K562 (cell line): Measurements from ENCODE around the gene HS3ST3A1. TPM values are rescaled to one million over a fixed set of nuclear protein-coding genes. Genes with fewer than 3 reads are reported as not detected.

Experiments
- ATAC-seq: fragments of 200-7000 bp; cut with Tn5 transposase; 3 replicates; pipeline ENCODE4 v1.9.1; 2020; ENCODE audit warnings: moderate library complexity
- BruUV-seq: library from RNA; stranded (reverse); fragments of 400-500 nt; replicated peaks from 2 replicates; lab custom pipeline; 2021; lab: Mats Ljungman, UMichigan
- CTCF ChIA-PET: fragments of 300-600 bp; formaldehyde crosslinking; extraction: SDS; loops from one replicate; lab custom pipeline; 2021; ENCODE audit warnings: low intra/inter-chr PET ratio; lab: Yijun Ruan, JAX
- POLR2A ChIA-PET: fragments of 300-600, 350-650 bp; sonication (Branson Sonifier 250); formaldehyde crosslinking; extraction: SDS; loops from one replicate; lab custom pipeline; 2021; ENCODE audit warnings: antibody characterized with exemption, inconsistent platforms; lab: Yijun Ruan, JAX
- DNase-seq, 4 experiments: peaks; one replicate each; pipeline versions ENCODE4 v3.0.0 to v3.0.0-alpha.2; 2011 to 2018; ENCODE audit warnings: low spot score in 3 of 4, mixed read lengths in 3 of 4; ENCODE audit errors: extremely low read depth in 1 of 4
- FAIRE-seq: peaks from 2 replicates; lab custom pipeline; 2011; peaks lifted over from hg19 to GRCh38; lab: Jason Lieb, UNC
- H2AFZ ChIP-seq: 2 replicates; pipeline ENCODE4 v1.6.0; 2011; ENCODE audit warnings: low read depth, low read length, control low read depth, inconsistent platforms
- H3K27ac ChIP-seq: fragments of 200-600 bp; 3 replicates; pipeline ENCODE4 v1.8.0; 2011; ENCODE audit warnings: low read depth, mild to moderate bottlenecking, control low read depth, inconsistent platforms, low read length, moderate library complexity, mixed read lengths; ENCODE audit errors: extremely low read depth
- H3K27me3 ChIP-seq, 2 experiments: fragments of 300-600 bp in 1 of 2; 2 replicates in 1 of 2; 3 replicates in 1 of 2; pipeline versions ENCODE4 v1.6.0 to v1.8.0; 2011; ENCODE audit warnings: inconsistent platforms in 2 of 2, low read length in 2 of 2, mild to moderate bottlenecking in 1 of 2, mixed read lengths in 1 of 2, moderate library complexity in 1 of 2; ENCODE audit not compliant: control insufficient read depth in 2 of 2, insufficient read depth in 2 of 2
- H3K36me3 ChIP-seq: fragments of 300-600 bp; 3 replicates; pipeline ENCODE4 v1.8.0; 2011; ENCODE audit warnings: mild to moderate bottlenecking, low read length, inconsistent platforms; ENCODE audit not compliant: control insufficient read depth, insufficient read depth
- H3K4me1 ChIP-seq, 2 experiments: fragments of 200-600 bp in 1 of 2; replicated peaks in 1 of 2; 2 replicates in 1 of 2; 3 replicates in 1 of 2; pipeline versions ENCODE4 v1.5.1 to v1.8.0; 2011; ENCODE audit warnings: inconsistent platforms in 2 of 2, low read length in 2 of 2, mild to moderate bottlenecking in 1 of 2, mixed read lengths in 1 of 2, moderate library complexity in 1 of 2; ENCODE audit not compliant: control insufficient read depth in 2 of 2, insufficient read depth in 2 of 2
- H3K4me2 ChIP-seq: 2 replicates; pipeline ENCODE4 v1.6.1; 2011; ENCODE audit warnings: low read length, control low read depth, inconsistent platforms, mixed read lengths; ENCODE audit not compliant: insufficient read depth
- H3K4me3 ChIP-seq: fragments of 200-600 bp; sonication (generic), shearing (Covaris generic); 2 replicates; pipeline ENCODE4 v1.5.1; 2016; ENCODE audit warnings: control low read depth, inconsistent platforms
- H3K79me2 ChIP-seq: fragments of 200-600 bp; 3 replicates; pipeline ENCODE4 v1.8.0; 2011; ENCODE audit warnings: low read length, inconsistent platforms; ENCODE audit not compliant: control insufficient read depth, insufficient read depth
- H3K9ac ChIP-seq, 2 experiments: 2 replicates each; pipeline versions ENCODE4 v1.6.0 to v1.6.1; 2011; ENCODE audit warnings: low read depth in 2 of 2, low read length in 2 of 2, control low read depth in 1 of 2, inconsistent platforms in 1 of 2, mild to moderate bottlenecking in 1 of 2, mixed read lengths in 1 of 2; ENCODE audit not compliant: insufficient read depth in 1 of 2
- H3K9me1 ChIP-seq: one replicate; pipeline ENCODE4 v1.6.0; 2011; ENCODE audit warnings: inconsistent platforms, mild to moderate bottlenecking, low read length, moderate library complexity; ENCODE audit not compliant: control insufficient read depth, insufficient read depth
- H3K9me3 ChIP-seq: replicated peaks from 2 replicates; pipeline ENCODE4 v1.5.1; 2011; ENCODE audit warnings: low read depth, low read length, inconsistent platforms; ENCODE audit not compliant: control insufficient read depth, insufficient read depth
- H4K20me1 ChIP-seq: replicated peaks from 2 replicates; pipeline ENCODE4 v1.6.1; 2011; ENCODE audit warnings: low read length, inconsistent platforms, mixed read lengths; ENCODE audit not compliant: control insufficient read depth, insufficient read depth
- CEBPG ChIP-seq, 3 experiments: fragments of 200-800 bp in 1 of 3; sonication (Bioruptor generic) in 1 of 3; sonication (generic) in 1 of 3; formaldehyde crosslinking in 1 of 3; IDR thresholded peaks in 2 of 3; conservative IDR thresholded peaks in 1 of 3; 2 replicates each; pipeline versions ENCODE4 v1.6.1 to v1.8.0; 2016 to 2022; ENCODE audit warnings: missing compliant biosample characterization in 2 of 3, missing genetic modification characterization in 2 of 3, mild to moderate bottlenecking in 1 of 3, missing genetic modification reagents in 1 of 3
- HEY1 ChIP-seq: fragments of 250-450 bp; sonication (Bioruptor Pico); IDR thresholded peaks from 2 replicates; pipeline ENCODE4 v1.5.0; 2020; ENCODE audit warnings: mild to moderate bottlenecking, moderate library complexity, borderline replicate concordance
- HMBOX1 ChIP-seq: sonication (generic); IDR thresholded peaks from 2 replicates; pipeline ENCODE4 v1.6.1; 2016
- HMG20A ChIP-seq: fragments of 450-650 bp; formaldehyde crosslinking; conservative IDR thresholded peaks from 2 replicates; pipeline ENCODE4 v1.4.0; 2020; ENCODE audit warnings: mild to moderate bottlenecking, mixed read lengths
- HNRNPK ChIP-seq: fragments of 200-400 bp; formaldehyde crosslinking; IDR thresholded peaks from one replicate; pipeline ENCODE4 v1.6.1; 2018; ENCODE audit warnings: mild to moderate bottlenecking, low read depth, low read length; ENCODE audit not compliant: poor library complexity, severe bottlenecking
- HOXB6 ChIP-seq: fragments of 250-450 bp; sonication (Bioruptor Pico); IDR thresholded peaks from 2 replicates; pipeline ENCODE4 v1.5.1; 2022; ENCODE audit warnings: mild to moderate bottlenecking, borderline replicate concordance
- MLX ChIP-seq, 2 experiments: fragments of 450-650 bp in 1 of 2; sonication (generic) in 1 of 2; formaldehyde crosslinking; conservative IDR thresholded peaks; 2 replicates each; pipeline versions ENCODE4 v1.4.0 to v1.8.1; 2020 to 2022; ENCODE audit warnings: mild to moderate bottlenecking in 1 of 2, missing genetic modification reagents in 1 of 2
- NBN ChIP-seq: fragments of 450-650 bp; IDR thresholded peaks from 2 replicates; pipeline ENCODE4 v1.6.1; 2016; ENCODE audit warnings: low read depth, mild to moderate bottlenecking
- POLR2B ChIP-seq: fragments of 450-650 bp; IDR thresholded peaks from 2 replicates; pipeline ENCODE4 v1.6.1; 2018; ENCODE audit warnings: low read depth; ENCODE audit not compliant: partially characterized antibody
- ZNF253 ChIP-seq: fragments of 250-450 bp; sonication (Bioruptor Pico); conservative IDR thresholded peaks from 2 replicates; pipeline ENCODE4 v1.6.1; 2021; ENCODE audit warnings: mild to moderate bottlenecking
- ZNF3 ChIP-seq: fragments of 250-450 bp; sonication (Bioruptor Pico); IDR thresholded peaks from 2 replicates; pipeline ENCODE4 v1.5.0; 2021; ENCODE audit warnings: mild to moderate bottlenecking, moderate library complexity
- ZNF644 ChIP-seq: fragments of 200-800 bp; sonication (Bioruptor generic); IDR thresholded peaks from 2 replicates; pipeline ENCODE4 v1.6.1; 2016; ENCODE audit warnings: low read depth, missing genetic modification characterization, missing compliant biosample characterization
- whole genome bisulfite sequencing: fragments of 100-300 bp; shearing (Covaris generic); methylation state at CpG from one replicate; pipeline ENCODE4 v1.1.6; 2016; ENCODE audit warnings: low coverage, mixed read lengths; ENCODE audit not compliant: insufficient coverage; ENCODE audit errors: missing lambda C conversion rate; 5-methylcytosine and 5-hydroxymethylcytosine counted together
- in situ Hi-C: fragments of 300-500 bp; cut with MboI; formaldehyde crosslinking; loops from 4 replicates; pipeline ENCODE4 v1.15.0; 2018; ENCODE audit warnings: inconsistent platforms, mixed read lengths
- intact Hi-C: fragments of 100-400 bp; cut with micrococcal nuclease; formaldehyde crosslinking; loops from 2 replicates; pipeline ENCODE4 v1.14.2; 2022
- polyA plus RNA-seq, 8 experiments: library from polyadenylated mRNA; depleted of rRNA in 4 of 8; stranded (reverse) in 5 of 8; unstranded in 3 of 8; fragments of >200 nt; fragmentation: Nextera tagmentation in 2 of 8; fragmentation: Illumina TruSeq in 1 of 8; extraction: Ambion mirVana in 2 of 8; extraction: Trizol in 1 of 8; gene quantifications; 2 replicates each; pipeline versions ENCODE4 v1.2.1 to v1.2.3, GENCODE V29; 2011 to 2014; ENCODE audit warnings: inconsistent platforms in 1 of 8, missing spikeins in 1 of 8
- total RNA-seq, 7 experiments: library from RNA; depleted of rRNA in 6 of 7; stranded (reverse); fragments of >200 nt in 6 of 7; fragmentation: Illumina TruSeq in 2 of 7; extraction: Trizol in 2 of 7; gene quantifications; 2 replicates each; pipeline versions ENCODE4 v1.2.1 to v1.2.3, GENCODE V29; 2011 to 2021; ENCODE audit warnings: low replicate concordance in 1 of 7

Gene HS3ST3A1
- total and polyA plus RNA-seq, 9 of the 15 experiments (the other 6 are each of a cell fraction or from before 2014, with no cell fraction given): 0.25 to 14.8 (median 2.3) TPM

DNA sequence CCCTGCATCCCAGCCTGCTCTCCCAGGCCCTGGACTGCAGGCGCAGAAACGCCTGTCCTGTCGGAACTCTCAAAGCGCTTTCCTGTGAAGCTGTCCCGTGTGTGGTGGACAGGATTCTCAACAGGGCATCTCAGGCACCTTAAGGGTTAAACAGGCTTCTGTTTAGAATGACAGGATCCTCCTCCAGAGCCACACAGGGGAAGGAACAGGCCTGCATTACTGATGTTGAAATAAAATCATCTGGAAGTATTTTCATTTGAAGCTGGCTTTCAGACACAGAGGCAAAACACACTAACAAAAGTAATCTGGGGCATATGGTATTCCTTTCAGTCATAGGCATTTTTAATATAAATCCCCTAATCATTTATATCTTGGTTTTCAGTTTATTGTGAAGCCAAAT is 7.4 kb downstream of the HS3ST3A1 start:
- no peak for DNase-seq
- CTCF ChIA-PET: no interaction called here
- Histone ChIP-seq H3K36me3 (peaks cover 17% of the 10 kb centered on the region; the same call in 1 of the 3 replicates), H3K9me1 (no peaks in the 10 kb centered on the region), H4K20me1 (no peaks in the 10 kb centered on the region), H3K4me2 (no peak overlapping the region), H3K4me3 (no peak overlapping the region), H3K9me3 (no peaks in the 10 kb centered on the region), H3K27me3 (no peaks in the 10 kb centered on the region), H3K79me2 (peaks cover 96% of the 10 kb centered on the region), H3K4me1 (peaks cover 0 to 32% of the 10 kb centered on the region in 2 experiments; a peak in 2 of 5 replicates), H2AFZ (no peak overlapping the region), H3K9ac (peak overlapping the region in 1 of 2 experiments; percentile 55; a peak in 1 of 4 replicates), H3K27ac (peak overlapping the region; percentile 30; the same call in 2 of the 3 replicates)
- no TSS peak for BruUV-seq
- no peak for FAIRE-seq
- POLR2A ChIA-PET: no interaction called here
- in situ Hi-C loops: no loop called here
- WGBS: 96% methylated on average over 4 of the region's 5 CpGs
- no peak for ATAC-seq
- TF ChIP-seq HEY1 (CRISPR knock-in tag) (no peak), HMBOX1 (no peak), MLX (CRISPR knock-in tag; conservative IDR thresholded peaks at IDR 0.05) (no peak), ZNF3 (no peak), POLR2B (no peak), CEBPG (CRISPR knock-in tag; IDR thresholded peaks at IDR 0.05) (no peak), CEBPG (tag; conservative IDR thresholded peaks at IDR 0.05 in 1 of 2, IDR thresholded peaks at IDR 0.05 in 1 of 2) (no peak), ZNF644 (no peak), NBN (no peak), HOXB6 (CRISPR knock-in tag) (no peak), HMG20A (CRISPR knock-in tag) (no peak), ZNF253 (no peak), HNRNPK (no peak)
- intact Hi-C loops: loop anchor here (2.0 kb wide), 1 partner anchor 256 kb away; no protein-coding TSS in a partner anchor
